Breast epithelium (tissue), 4 donors: ENCODE measurements around the gene SRPX. TPM values are rescaled to one million over a fixed set of nuclear protein-coding genes. Genes with fewer than 3 reads are reported as not detected.

ENCODE experiments used
- DNase-seq, 2 donors: peaks; one replicate each; pipeline ENCODE4 v3.0.0-alpha.2; 2019; ENCODE audit warnings: low spot score in 2 of 2
- H3K27ac ChIP-seq, 2 donors: fragments of 200-600 bp; sonication (generic) in 1 of 2; one replicate each; pipeline ENCODE4 v1.5.1; 2016 to 2019; ENCODE audit warnings: mild to moderate bottlenecking in 1 of 2
- H3K27me3 ChIP-seq, 2 donors: fragments of 200-600 bp; sonication (generic) in 1 of 2; one replicate each; pipeline versions ENCODE4 v1.5.1 to v1.6.0; 2017 to 2019; ENCODE audit warnings: control low read depth in 1 of 2, mild to moderate bottlenecking in 1 of 2
- H3K36me3 ChIP-seq: fragments of 200-600 bp; one replicate; pipeline ENCODE4 v1.5.1; 2019
- H3K4me1 ChIP-seq, 2 donors: fragments of 200-600 bp; sonication (generic); one replicate each; pipeline ENCODE4 v1.5.1; 2016 to 2019; ENCODE audit warnings: control low read depth in 1 of 2
- H3K4me3 ChIP-seq, 3 donors: fragments of 200-600 bp; sonication (generic); 1 replicate in 2 of 3; 2 replicates in 1 of 3; pipeline ENCODE4 v1.5.1; 2016 to 2019; ENCODE audit warnings: mild to moderate bottlenecking in 3 of 3, moderate library complexity in 2 of 3
- H3K9me3 ChIP-seq, 2 donors: fragments of 200-600 bp; sonication (generic) in 1 of 2; one replicate each; pipeline ENCODE4 v1.5.1; 2016 to 2019; ENCODE audit warnings: control low read depth in 1 of 2
- POLR2A ChIP-seq: fragments of 450-650 bp; IDR thresholded peaks from one replicate; pipeline ENCODE4 v1.6.1; 2016; ENCODE audit warnings: antibody characterized with exemption, mild to moderate bottlenecking, moderate library complexity
- POLR2AphosphoS5 ChIP-seq, 3 donors: sonication (generic); formaldehyde crosslinking; IDR thresholded peaks; one replicate each; pipeline ENCODE4 v1.6.1; 2017; ENCODE audit warnings: antibody characterized with exemption in 3 of 3
- intact Hi-C: fragments of 100-400 bp; cut with DNase I; formaldehyde crosslinking; loops from one replicate; pipeline ENCODE4 v1.15.1; 2023; ENCODE audit warnings: low total_unique reads
- total RNA-seq, 3 donors: library from RNA; depleted of rRNA; stranded (reverse); fragments of >200 nt; gene quantifications; one replicate each; pipeline ENCODE4 v1.1.0, GENCODE V29; 2016
- TF ChIP-seq, protein P1 (sequence below), 3 donors: fragments of 450-650 bp; IDR thresholded peaks; one replicate each; pipeline ENCODE4 v1.5.1; 2016 to 2017; ENCODE audit warnings: antibody characterized with exemption in 3 of 3, mild to moderate bottlenecking in 3 of 3, moderate library complexity in 3 of 3

Gene SRPX
- total RNA-seq, 3 donors from 2014 or later: 108 to 415 (median 168) TPM

DNA sequence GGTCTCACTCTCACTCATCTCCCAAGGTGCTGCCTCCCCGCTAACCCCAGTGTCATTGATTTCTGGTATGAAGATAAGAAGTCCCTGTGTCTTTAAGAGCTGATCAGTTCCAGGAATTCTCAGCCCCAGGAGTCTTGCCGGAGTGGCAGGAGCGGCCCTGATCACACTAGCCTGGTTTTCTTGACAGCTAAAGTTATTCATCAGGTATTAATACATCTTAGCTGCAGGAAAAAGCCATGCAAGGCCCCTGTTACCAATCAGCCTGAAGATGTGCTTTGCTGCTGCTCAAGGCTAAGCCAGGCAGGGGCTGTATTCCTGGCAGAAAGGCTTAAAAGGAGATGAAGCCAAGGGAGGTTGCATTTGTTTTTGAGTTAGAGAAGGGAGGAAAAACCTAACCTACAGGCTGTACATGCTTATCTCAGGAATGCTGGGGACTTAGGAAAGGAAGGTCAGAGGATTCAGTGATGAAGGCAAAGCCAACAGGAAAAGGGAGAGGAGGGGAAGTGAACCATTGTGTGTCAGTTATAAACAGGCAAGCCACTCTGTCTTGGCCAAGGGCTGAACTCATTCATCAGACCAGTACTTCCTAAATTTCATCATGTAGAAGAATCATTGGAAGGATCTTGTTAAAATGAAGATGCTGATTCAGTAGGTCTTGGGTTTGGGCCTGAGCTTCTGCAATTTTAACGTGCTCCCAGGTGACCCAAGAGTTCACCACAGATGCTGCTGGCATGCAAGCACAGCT is 8.6 kb downstream of the SRPX start:
- H3K27ac ChIP-seq: no peak overlapping the region
- intact Hi-C loops: no loop called here
- TF ChIP-seq POLR2AphosphoS5 (IDR thresholded peaks at IDR 0.05) (no peak), POLR2A (no peak)
- TF ChIP-seq, protein P1, sequence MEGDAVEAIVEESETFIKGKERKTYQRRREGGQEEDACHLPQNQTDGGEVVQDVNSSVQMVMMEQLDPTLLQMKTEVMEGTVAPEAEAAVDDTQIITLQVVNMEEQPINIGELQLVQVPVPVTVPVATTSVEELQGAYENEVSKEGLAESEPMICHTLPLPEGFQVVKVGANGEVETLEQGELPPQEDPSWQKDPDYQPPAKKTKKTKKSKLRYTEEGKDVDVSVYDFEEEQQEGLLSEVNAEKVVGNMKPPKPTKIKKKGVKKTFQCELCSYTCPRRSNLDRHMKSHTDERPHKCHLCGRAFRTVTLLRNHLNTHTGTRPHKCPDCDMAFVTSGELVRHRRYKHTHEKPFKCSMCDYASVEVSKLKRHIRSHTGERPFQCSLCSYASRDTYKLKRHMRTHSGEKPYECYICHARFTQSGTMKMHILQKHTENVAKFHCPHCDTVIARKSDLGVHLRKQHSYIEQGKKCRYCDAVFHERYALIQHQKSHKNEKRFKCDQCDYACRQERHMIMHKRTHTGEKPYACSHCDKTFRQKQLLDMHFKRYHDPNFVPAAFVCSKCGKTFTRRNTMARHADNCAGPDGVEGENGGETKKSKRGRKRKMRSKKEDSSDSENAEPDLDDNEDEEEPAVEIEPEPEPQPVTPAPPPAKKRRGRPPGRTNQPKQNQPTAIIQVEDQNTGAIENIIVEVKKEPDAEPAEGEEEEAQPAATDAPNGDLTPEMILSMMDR (IDR thresholded peaks at IDR 0.05): no peak
- no peak overlapping the region for H3K4me3 ChIP-seq
- no peak for DNase-seq
- no peaks in the 10 kb centered on the region for H3K9me3 ChIP-seq
- no peaks in the 10 kb centered on the region for H3K4me1 ChIP-seq
- H3K27me3 ChIP-seq: peaks cover 0 to 44% of the 10 kb centered on the region in 2 donors
- H3K36me3 ChIP-seq: no peaks in the 10 kb centered on the region

DNA sequence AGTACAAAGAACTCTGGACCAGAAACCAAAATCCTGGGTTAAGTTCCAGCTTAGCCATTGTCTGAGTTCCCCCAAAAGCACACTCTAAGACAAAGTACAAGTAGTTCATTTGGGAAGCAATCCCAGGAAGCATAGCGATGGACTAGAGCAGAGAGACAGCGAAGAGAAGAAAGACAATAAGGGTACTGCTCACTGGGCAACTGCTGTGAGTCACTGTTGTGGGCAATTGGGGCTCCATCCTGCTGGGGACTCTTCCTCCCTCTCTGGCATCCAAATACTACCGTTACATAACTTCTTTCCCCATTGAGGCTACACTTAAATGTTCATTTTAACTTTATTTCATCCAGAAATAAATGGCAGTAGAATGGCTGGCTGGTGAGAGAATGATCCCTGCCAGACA is 14.1 kb downstream of the SRPX start:
- H3K27ac ChIP-seq: no peak overlapping the region
- no peak overlapping the region for H3K4me3 ChIP-seq
- no peaks in the 10 kb centered on the region for H3K36me3 ChIP-seq
- no peaks in the 10 kb centered on the region for H3K4me1 ChIP-seq
- H3K27me3 ChIP-seq: peaks cover 0 to 4% of the 10 kb centered on the region in 2 donors
- TF ChIP-seq POLR2A (no peak), POLR2AphosphoS5 (IDR thresholded peaks at IDR 0.05) (no peak)
- TF ChIP-seq, protein P1 (IDR thresholded peaks at IDR 0.05): no peak
- peaks cover 0 to 10% of the 10 kb centered on the region in 2 donors for H3K9me3 ChIP-seq
- no peak for DNase-seq
- intact Hi-C loops: no loop called here

DNA sequence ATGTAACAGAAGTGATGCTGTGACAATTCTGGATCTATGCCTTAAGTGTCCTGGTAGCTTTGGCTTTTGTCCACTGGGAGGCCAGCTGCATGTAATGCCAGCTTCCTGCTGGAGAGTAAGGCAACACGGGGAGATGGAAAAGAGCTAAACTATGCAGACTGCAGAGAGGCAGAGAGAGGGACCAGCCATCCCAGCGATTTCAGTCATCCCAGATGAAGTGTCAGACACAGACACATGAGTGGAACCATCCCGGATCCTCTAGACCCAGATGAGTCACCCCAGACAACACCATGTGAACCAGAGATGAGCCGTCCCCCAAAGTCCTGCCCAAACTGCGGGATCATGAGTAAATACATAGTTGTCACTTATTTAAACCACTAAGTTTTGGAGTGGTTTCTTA is 14.6 kb downstream of the SRPX start:
- intact Hi-C loops: no loop called here
- no peak overlapping the region for H3K4me3 ChIP-seq
- peaks cover 0 to 10% of the 10 kb centered on the region in 2 donors for H3K9me3 ChIP-seq
- TF ChIP-seq, protein P1 (IDR thresholded peaks at IDR 0.05): no peak
- TF ChIP-seq POLR2AphosphoS5 (IDR thresholded peaks at IDR 0.05) (no peak), POLR2A (no peak)
- DNase-seq: no peak
- H3K27me3 ChIP-seq: peaks cover 0 to 4% of the 10 kb centered on the region in 2 donors
- H3K27ac ChIP-seq: no peak overlapping the region
- no peaks in the 10 kb centered on the region for H3K4me1 ChIP-seq
- no peaks in the 10 kb centered on the region for H3K36me3 ChIP-seq

DNA sequence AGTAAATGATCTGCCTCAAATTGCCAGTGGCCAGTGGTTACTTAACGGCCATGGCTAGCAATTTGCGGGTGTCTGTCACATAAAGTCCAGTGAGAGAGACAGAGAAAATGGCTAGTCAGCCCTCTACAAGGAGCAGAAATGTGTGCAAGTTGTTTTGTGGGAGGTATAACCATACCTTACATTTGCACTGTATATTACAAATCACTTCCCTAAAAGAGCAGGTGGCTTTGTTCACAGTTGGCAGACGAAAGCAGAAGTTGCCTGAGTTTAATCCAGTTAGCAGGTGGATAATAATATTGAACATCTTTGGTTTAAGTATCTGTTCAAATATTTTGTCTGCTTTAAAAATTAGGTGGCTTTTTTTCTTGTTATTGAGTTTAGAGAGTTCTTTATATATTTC is 15.6 kb downstream of the SRPX start:
- no peak overlapping the region for H3K27ac ChIP-seq
- DNase-seq: no peak
- TF ChIP-seq, protein P1 (IDR thresholded peaks at IDR 0.05): no peak
- no peak for TF ChIP-seq POLR2A
- TF ChIP-seq POLR2AphosphoS5 (IDR thresholded peaks at IDR 0.05): no peak
- intact Hi-C loops: no loop called here
- H3K9me3 ChIP-seq: peaks cover 0 to 10% of the 10 kb centered on the region in 2 donors
- no peak overlapping the region for H3K4me3 ChIP-seq
- peaks cover 0 to 8% of the 10 kb centered on the region in 2 donors for H3K27me3 ChIP-seq
- no peaks in the 10 kb centered on the region for H3K4me1 ChIP-seq
- H3K36me3 ChIP-seq: no peaks in the 10 kb centered on the region

DNA sequence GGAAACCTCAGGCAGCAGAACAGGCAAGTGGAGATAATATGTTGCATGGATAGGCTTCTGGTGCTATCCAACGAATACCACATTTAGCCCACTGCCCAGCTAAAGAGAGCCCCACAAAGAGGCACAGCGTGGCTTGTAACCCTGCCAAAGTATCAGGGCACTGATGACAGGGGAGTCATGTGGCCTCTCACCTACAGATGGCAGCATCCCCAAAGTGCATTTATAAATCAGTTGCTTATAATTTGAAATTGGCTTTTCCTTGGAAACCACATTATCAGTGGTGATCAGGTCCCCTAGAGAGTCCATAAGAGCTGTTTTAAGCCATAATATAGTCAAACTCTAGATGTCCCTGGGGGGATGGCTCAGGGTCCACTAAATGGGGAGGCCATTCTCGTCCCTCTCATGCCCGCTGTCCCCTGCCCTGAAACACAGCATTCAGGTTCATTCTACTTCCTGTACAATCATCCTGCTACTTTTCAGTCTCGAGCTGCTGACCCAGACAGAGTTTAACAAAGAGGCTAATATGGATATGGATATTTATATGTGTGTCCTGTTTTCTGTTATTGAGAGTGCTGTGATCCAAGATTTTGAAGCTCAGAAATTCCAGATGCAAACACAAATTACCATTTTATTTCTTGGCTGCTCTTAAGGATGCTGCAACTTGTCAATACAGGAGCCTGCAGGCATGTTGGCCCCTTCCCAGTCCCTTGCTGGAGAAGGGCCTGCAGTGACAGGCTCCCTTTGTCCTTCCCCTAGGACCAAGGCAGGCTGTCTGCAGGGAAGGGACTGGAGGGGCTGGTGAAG is 28.5 kb downstream of the SRPX start:
- no peak for DNase-seq
- Histone ChIP-seq H3K27me3 (peaks cover 0 to 38% of the 10 kb centered on the region in 2 donors), H3K36me3 (no peaks in the 10 kb centered on the region), H3K4me3 (no peak overlapping the region), H3K27ac (no peak overlapping the region), H3K4me1 (no peaks in the 10 kb centered on the region), H3K9me3 (no peaks in the 10 kb centered on the region)
- intact Hi-C loops: no loop called here
- TF ChIP-seq, protein P1 (IDR thresholded peaks at IDR 0.05): peak in 1 of 3 donors; percentile 43
- TF ChIP-seq POLR2A: no peak
- TF ChIP-seq POLR2AphosphoS5 (IDR thresholded peaks at IDR 0.05): no peak
